Panc1 (cell line): Measurements from ENCODE around the gene COL4A2. TPM values are rescaled to one million over a fixed set of nuclear protein-coding genes. Genes with fewer than 3 reads are reported as not detected.

ENCODE experiments used
- ATAC-seq: fragments of 200-7000 bp; cut with Tn5 transposase; 2 replicates; pipeline ENCODE4 v1.9.1; 2020; ENCODE audit warnings: mild to moderate bottlenecking, moderate library complexity
- BruUV-seq: library from RNA; stranded (reverse); fragments of 400-500 nt; replicated peaks from 2 replicates; lab custom pipeline; 2021; lab: Mats Ljungman, UMichigan
- CTCF ChIA-PET: fragments of 300-600 bp; sonication (Branson Sonifier 250); formaldehyde crosslinking; loops from one replicate; lab custom pipeline; 2022; ENCODE audit warnings: antibody characterized with exemption; lab: Charles Lee
- POLR2A ChIA-PET: fragments of 300-600 bp; sonication (Branson Sonifier 250); formaldehyde crosslinking; loops from one replicate; lab custom pipeline; 2022; ENCODE audit warnings: antibody characterized with exemption; lab: Charles Lee
- DNase-seq: peaks from one replicate; pipeline ENCODE4 v3.0.0-alpha.2; 2010; ENCODE audit warnings: low read depth, low spot score
- H3K27ac ChIP-seq: 2 replicates; pipeline ENCODE4 v1.5.1; 2011; ENCODE audit warnings: mild to moderate bottlenecking, low read length, inconsistent platforms
- H3K27me3 ChIP-seq: fragments of 200-500 bp; sonication (Bioruptor generic); 2 replicates; pipeline ENCODE4 v1.6.0; 2014; ENCODE audit warnings: low read length, inconsistent platforms; ENCODE audit not compliant: control insufficient read depth, insufficient read depth
- H3K36me3 ChIP-seq: fragments of 200-500 bp; sonication (Bioruptor generic); 2 replicates; pipeline ENCODE4 v1.5.1; 2014; ENCODE audit warnings: inconsistent platforms, mild to moderate bottlenecking, low read length, moderate library complexity; ENCODE audit not compliant: control insufficient read depth, insufficient read depth
- H3K4me1 ChIP-seq: 2 replicates; pipeline ENCODE4 v1.5.1; 2011; ENCODE audit warnings: inconsistent platforms, mild to moderate bottlenecking, low read length, moderate library complexity; ENCODE audit not compliant: control insufficient read depth, insufficient read depth
- H3K4me3 ChIP-seq, 2 experiments: 2 replicates each; pipeline ENCODE4 v1.5.1; 2011 to 2012; ENCODE audit warnings: low read depth in 2 of 2, low read length in 2 of 2, mild to moderate bottlenecking in 2 of 2, inconsistent platforms in 1 of 2, moderate library complexity in 1 of 2
- H3K9me3 ChIP-seq: fragments of 200-500 bp; sonication (Bioruptor generic); 2 replicates; pipeline ENCODE4 v1.5.1; 2014; ENCODE audit warnings: low read depth, mild to moderate bottlenecking, inconsistent platforms, low read length, moderate library complexity; ENCODE audit not compliant: control insufficient read depth, insufficient read depth
- CTCF ChIP-seq: fragments of 450-650 bp; IDR thresholded peaks from 2 replicates; pipeline ENCODE4 v1.5.1; 2017; ENCODE audit warnings: mild to moderate bottlenecking
- POLR2AphosphoS5 ChIP-seq: IDR thresholded peaks from 2 replicates; pipeline ENCODE4 v1.6.1; 2012; ENCODE audit warnings: mild to moderate bottlenecking, low read depth, low read length, moderate library complexity
- REST ChIP-seq, 2 experiments: IDR thresholded peaks; 2 replicates each; pipeline ENCODE4 v1.6.1; 2011 to 2012; ENCODE audit warnings: low read depth in 2 of 2, control low read depth in 1 of 2, low read length in 1 of 2, mild to moderate bottlenecking in 1 of 2, moderate library complexity in 1 of 2; ENCODE audit not compliant: insufficient read depth in 1 of 2
- SIN3A ChIP-seq: IDR thresholded peaks from 2 replicates; pipeline ENCODE4 v1.6.1; 2012; ENCODE audit warnings: low read depth, mild to moderate bottlenecking, low read length, moderate library complexity, borderline replicate concordance; ENCODE audit not compliant: insufficient read depth
- TCF7L2 ChIP-seq: IDR thresholded peaks from 2 replicates; pipeline ENCODE4 v1.6.1; 2011; ENCODE audit warnings: mild to moderate bottlenecking, low read depth, low read length, inconsistent platforms
- in situ Hi-C: cut with HindIII; loops from 2 replicates; pipeline ENCODE4 v1.10.0; 2016; ENCODE audit warnings: low sequenced_read_pairs, low pct_unique_long_range_greater_than_20kb
- intact Hi-C: fragments of 100-400 bp; cut with micrococcal nuclease; formaldehyde crosslinking; loops from one replicate; pipeline ENCODE4 v1.10.0; 2022; ENCODE audit not compliant: unreplicated experiment
- total RNA-seq: library from RNA; stranded (reverse); gene quantifications from one replicate; pipeline ENCODE4 v1.2.1, GENCODE V29; 2021; ENCODE audit not compliant: unreplicated experiment

The COL4A2 gene
- total RNA-seq, 1 experiment from 2014 or later = 3.0 TPM

- in situ Hi-C loops = no loop called here
These were observed 239.3 kb downstream of the COL4A2 start for GRCh38 chr13:110546378-110546777.

GRCh38 chr13:110546926-110547325, 239.8 kb downstream of the COL4A2 start:
- Histone ChIP-seq H3K4me1 (peaks cover 37% of the 10 kb centered on the region), H3K27me3 (no peaks in the 10 kb centered on the region), H3K9me3 (no peaks in the 10 kb centered on the region), H3K4me3 (peak overlapping the region in 1 of 2 experiments; percentile 12; a peak in 1 of 4 replicates), H3K27ac (0 out of 2 replicates have a peak overlapping the region, but pooled peaks have one; percentile 54), H3K36me3 (no peaks in the 10 kb centered on the region)
- DNase-seq (no peak), ATAC-seq (peak; percentile 88)
- TF ChIP-seq SIN3A = no peak
- BruUV-seq = no TSS peak
- ChIA-PET CTCF (no interaction called here), POLR2A (no interaction called here)
- intact Hi-C loops = no loop called here
- in situ Hi-C loops = no loop called here

More at GRCh38 chr13:110546378-110546777, 239.3 kb downstream of the COL4A2 start:
- Histone ChIP-seq H3K36me3 (no peaks in the 10 kb centered on the region), H3K4me1 (peaks cover 35% of the 10 kb centered on the region), H3K27me3 (no peaks in the 10 kb centered on the region), H3K9me3 (no peaks in the 10 kb centered on the region), H3K27ac (no peak overlapping the region; the same call in 1 of the 2 replicates), H3K4me3 (no peak overlapping the region)
- intact Hi-C loops = no loop called here
- no TSS peak for BruUV-seq
- DNase-seq (no peak), ATAC-seq (no peak)
- CTCF ChIA-PET = no interaction called here
- POLR2A ChIA-PET = no interaction called here
- TF ChIP-seq TCF7L2 (no peak), SIN3A (no peak), REST (IDR thresholded peaks at IDR 0.05; ENCODE audit: insufficient read depth in 1 of 2, low read depth in 2 of 2, low read length in 1 of 2) (no peak), POLR2AphosphoS5 (no peak), CTCF (no peak)
